ENCODE data around the gene TMEM196.

TMEM196 gene

DNA sequence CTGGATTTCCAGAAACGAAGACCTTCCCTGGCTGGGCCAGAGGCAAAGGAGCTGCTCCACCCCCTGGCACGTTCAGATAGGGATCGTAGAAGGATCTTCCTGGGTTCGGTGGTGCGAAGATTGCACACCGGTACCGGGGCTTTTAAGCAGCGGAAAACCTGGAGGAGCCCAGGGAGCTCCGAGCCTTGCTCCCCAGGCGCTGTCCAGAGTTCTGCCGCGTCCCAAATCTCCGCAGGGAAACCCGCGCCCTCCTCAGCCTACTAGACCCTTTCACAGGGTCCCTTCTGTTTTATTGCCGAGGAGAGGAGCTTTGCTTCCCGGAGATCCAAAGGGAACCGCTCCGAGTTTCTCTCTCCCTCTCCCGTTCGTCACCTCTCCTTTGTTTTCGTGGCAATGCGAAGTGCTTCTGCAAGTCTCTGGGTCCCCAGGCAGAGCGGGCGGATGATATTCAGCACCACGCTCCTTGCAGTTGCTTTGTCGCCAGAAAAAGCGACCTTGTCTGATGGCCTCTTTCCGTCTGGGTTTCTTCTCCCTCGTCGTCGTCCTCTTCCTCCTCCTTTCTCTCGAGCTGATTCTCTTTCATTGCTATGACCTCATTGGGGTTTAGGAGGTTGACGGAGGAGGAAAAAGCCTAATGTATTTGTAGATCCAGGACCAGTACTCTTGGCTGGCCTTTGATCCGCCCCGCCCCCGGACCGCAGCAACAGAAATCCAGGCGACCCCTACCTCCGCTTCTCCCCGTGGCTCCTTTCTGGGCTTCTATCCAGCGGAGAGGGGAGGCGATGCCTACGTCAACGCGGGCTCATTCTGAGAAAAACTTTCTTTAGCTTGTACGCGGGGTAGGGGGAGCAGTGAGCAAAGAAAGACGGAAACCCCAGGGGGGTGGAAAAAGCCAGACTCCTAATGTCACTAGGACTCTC lies at the start of gene TMEM196:
Gene TMEM196 (minus strand): TSS at position 777 of the 920 bp plus-strand sequence. CDS start 921 bp downstream, outside the sequence.
- no peak for DNase-seq

DNA sequence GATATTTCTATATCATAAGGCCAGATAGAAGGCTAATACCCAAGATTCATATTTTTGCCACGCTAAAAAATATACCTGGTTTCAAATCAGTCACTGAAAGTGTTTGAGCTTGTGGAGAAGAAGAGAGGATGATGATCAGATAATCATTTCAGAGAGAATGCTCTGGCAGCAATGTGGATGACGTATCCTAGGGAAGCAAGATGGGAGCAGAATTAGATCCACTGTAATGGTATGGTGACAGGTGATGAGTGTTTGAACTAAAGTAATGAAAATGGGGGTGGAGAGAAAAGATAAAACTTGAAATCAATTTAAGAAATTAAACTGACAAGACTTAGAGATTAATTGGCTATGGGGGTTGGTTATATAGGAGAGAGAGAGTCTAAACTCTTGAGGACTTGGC lies 42.7 kb upstream of the TMEM196 start:
- no peak for DNase-seq

DNA sequence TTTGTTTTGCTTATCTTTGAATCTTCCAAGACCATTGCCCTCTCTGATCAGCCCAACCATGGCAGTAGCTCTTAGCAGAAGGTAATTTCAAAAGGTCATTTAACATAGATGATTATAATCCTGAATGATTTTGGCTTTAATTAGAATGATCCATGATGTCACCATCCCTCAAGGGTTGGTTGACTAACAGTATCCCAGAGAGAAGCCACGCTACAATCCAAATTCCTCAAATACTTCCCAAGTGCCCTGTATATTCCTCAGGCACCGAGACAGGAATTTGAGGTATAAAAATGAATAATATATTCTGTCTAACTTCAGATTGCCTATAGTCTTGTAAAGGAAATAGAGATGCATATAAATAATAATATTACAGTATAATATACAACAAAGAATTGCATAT lies 42.1 kb upstream of the TMEM196 start:
- no peak for DNase-seq

DNA sequence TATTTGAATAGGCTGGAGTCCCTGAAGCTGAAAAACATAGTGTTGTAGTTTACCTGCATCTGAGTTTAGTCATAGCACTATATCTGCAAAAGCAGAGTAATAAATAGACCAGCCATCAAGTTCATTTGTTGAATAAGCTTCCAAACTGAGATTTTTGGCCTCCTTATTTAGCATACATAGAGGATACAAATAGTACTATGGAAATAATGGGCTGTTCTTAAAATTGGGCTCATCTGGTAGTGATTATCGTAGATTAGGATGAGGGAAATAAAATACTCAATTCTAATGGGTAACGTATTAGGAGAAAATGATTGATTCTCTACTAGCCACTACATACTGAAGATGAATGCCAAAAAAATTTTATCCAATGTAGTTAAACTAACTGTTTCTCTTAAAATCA lies 41.4 kb upstream of the TMEM196 start:
- DNase-seq: no peak

DNA sequence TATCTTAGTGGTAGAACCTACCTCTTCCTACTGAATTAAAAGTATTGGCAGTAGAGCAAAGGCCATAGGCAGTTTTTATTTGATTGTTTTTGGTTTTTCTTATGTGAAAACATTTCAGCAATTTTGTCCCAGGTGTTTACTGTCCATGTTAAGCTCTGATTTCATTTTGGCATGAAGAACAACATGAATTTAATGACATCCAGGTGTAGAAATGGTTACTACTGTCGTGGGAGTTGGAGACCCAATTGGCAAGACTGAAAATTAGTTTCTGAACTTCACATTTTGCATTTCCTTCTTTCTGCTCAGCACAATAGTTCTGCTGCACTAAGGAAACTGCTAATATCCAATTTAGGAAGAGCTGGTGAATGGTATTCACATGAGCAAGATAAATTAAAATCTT lies 38.0 kb upstream of the TMEM196 start:
- no peak for DNase-seq

DNA sequence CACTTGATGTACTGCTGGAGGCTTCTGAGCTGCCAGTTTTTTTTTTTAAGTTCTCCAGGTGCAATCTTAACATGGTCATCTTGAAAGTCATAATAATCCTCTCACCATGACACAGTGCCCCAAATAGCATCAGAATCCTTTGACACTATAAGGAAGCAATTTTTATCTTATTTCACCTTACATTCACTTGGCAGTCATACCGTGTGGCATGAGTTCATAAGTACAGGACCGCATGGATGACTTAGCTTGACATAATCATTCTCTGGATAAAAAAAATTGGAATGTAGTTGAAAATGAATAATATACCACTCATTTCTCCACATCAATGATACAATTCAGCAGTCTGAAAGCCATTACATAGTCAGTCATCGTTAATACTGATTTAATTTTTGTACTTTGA lies 25.6 kb upstream of the TMEM196 start:
- DNase-seq: no peak

DNA sequence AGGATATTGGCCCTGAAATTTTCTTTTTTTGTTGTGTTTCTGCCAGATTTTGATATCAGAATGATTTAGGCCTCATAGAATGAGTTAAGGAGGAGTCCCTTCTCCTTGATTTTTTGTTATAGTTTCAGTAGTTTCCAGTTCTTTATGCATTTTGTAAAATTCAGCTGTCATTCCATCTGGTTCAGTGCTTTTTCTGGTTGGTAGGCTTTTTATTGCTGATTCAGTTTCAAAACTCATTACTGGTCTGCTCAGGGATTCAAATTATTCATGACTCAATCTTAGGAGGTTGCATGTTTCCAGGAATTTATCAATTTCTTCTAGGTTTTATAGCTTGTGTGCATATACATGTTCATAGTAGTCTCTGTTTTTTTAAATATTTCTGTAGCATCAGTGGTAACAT lies 10.1 kb upstream of the TMEM196 start:
- DNase-seq: no peak

DNA sequence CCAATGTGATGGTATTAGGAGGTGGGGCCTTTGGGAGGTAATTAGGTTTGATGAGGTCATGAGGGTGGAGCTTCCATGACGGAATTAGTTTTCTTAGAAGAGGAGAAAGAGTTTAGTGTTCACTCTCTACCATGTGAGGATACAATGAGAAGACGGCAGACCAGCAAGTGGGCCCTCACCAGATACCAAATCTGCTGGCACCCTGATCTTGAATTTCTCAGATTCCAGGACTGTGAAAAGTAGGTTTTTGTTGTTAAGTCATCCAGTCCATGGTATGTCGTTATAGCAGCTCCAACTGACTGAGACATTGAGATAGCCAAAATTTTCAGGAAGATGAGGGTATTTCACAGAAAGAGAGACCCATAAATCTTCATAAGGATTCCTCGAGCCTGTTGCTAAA lies 3.6 kb upstream of the TMEM196 start:
- no peak for DNase-seq

DNA sequence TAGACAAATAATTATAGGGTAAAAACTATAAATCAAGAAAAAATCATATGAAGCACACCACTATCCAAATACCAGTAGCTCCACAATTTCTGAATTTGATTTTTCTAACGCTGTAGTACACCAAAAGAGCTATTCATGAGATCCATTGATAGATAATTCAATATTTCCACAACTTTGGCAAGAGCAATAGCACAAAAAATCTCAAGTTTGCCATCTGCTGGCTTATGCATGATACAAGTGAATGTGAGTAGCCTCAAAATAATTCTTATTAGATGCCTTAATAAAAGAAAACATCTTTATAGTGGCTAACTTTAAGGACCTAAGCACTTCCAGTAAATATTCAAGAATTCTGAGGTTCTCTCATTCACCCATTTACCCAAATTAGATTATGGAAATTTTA lies 2.2 kb upstream of the TMEM196 start:
- no peak for DNase-seq

DNA sequence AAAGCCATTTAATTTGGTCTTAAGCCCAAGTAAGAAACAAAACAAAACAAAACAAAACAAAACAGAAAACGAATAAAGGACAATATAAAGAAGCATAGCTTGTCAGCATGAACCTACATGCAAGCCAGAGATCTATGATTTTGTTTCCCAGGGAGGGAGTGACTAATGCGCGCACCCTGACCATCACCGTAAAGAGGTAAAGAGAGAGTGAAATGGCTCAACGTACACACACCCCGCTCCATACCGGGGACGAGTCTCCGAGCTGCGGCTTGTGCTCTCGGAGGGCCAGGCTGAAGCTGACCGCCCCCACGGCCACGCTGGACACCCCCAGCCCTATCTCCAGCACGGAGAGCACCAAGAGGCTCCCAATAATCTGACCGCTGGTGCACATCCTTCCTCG lies 1.1 kb downstream of the TMEM196 start:
- DNase-seq: no peak

DNA sequence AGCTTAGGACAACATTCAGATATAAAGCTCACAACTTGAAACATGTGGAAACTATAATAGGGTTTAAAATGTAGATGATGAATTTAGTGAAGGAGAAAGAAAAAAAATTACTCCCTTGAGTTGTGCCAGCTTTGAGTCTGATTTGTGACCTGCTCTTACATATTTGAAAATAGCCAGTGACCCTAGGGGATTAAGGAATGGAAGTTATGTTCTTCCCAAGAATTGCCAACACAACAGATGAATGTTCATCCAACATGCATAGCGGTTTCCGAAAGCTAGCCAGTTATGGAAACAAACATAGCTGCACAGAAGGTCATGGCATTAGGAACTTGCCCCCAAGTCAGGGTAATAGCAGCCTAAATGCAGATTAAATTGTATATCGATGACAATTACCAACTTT lies 10.8 kb downstream of the TMEM196 start:
- no peak for DNase-seq

DNA sequence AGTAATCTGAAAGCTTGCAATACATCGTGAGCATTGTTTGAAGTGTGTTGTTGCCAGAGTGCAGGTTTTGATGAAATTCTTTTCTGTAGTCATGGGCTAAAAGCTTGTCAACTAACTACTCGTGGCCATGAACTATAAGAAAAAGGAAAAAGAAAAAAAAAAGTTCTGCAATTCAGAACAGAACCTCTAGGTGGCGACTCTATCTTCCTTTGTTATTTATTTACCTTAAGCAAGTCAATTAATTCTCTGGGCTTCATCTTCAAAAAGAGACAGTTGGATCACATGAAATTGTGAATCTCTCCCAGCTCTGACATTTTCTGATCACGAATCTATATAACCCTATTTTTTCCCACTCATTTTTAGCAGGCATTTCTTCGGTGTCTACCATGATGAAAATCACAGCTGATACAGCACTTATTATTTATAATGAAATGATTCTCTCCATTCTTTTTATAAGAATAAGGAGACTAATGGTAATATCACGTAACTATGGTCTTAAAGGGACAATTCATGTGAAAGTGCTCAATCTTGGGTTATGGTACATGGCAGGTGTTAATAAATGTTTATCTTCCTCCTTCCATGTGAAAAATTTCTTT lies 18.8 kb downstream of the TMEM196 start:
- DNase-seq: peak; percentile 50

DNA sequence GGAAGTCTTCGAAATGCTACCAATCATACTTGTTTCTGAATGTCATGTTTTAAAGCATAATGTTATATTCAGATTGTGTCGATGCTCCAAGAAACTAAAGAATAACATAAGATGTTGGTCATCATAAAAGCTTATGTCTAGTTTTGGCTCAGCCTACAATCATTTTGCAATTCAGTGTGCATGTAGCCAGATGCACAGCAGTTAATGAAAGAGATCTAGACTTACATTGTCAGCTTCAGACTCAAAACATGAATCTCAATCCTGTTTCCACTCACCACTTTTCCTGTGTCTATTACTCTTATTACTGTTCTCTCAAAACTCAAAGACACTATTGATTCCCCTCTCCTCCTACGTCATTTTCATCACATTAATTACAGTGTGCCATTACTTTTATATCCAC lies 21.4 kb downstream of the TMEM196 start:
- no peak for DNase-seq

DNA sequence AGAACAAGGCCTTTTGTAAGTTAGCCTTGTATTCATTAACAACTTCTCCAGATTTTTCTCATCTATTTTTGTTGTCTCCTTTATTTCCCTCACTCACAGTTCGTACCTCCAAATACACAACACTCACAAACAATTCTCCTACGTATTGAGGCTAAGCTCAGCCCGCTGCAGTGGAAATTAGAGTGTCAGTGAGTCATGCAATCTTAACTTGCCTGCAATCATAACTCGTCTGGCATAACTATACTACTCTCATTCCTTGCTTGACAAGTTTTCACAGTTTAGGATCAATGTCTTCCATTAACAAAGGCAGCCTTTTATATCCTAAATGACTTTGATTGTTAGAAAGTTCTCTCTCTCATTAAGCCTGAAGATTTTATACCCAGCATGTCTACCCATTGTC lies 23.8 kb downstream of the TMEM196 start:
- no peak for DNase-seq

DNA sequence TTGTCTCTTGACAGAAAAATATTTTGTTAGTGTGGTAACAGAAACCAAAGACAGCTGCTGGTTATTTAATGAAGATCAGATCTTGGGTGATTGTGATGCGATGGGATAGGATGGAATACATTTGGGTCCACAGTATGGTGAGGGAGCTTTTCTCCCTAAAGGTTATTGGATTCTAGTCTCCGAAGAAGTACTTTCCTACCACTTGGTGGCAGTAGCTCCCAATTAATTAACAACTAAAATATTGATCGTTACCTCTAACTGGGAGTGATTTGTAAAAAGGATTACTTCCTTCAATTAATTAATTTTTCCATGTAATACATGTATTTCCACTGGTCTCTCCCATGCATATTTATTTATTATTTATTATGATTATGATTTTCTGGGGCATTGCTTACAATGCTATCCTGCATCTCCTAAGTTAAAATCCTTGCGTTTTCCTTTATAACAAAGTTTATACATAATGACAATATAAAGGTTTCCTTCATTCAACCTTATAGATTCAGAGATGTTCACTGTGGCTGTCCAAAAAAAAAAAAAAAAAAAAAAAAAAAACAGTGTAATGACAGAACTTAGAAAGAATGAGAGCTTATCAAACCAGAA lies 25.6 kb downstream of the TMEM196 start:
- DNase-seq: peak; percentile 31

DNA sequence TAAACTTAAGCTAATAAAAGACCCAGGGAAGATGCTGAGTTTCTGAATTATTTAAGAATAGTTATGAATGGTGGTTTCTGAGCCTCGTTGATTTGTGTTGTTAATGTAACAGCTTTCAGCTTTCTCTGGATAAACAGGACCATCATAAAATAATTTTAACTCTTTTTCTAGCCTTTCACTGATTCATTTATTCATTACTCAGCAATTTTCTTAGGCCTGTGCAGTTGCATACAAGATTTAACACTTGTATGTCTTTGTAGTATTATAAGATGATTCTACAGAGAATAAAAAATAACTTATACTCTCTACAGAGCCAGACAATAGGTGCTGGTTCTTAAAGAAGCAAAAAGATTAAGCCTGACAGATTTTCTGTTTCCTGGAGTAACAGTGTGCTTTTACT lies 29.3 kb downstream of the TMEM196 start:
- DNase-seq: no peak

DNA sequence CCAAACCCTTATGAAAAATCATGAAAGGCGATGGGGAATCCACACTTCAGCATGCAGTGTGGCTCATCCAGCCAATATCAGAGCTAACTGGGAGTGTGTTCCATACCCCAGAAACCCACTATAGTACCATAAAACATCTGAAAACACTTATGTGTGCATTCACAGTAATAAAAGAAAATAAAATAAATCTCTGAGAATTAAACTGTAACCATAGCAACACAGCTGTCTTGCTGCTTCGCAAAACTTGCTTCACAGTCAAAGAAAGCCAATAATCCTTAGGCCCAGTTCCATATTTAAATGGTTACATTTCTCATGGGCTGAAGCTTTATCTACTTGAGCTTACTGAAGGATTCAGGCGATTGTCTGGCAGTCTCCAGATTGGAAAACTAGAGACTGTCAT lies 44.7 kb downstream of the TMEM196 start:
- DNase-seq: no peak

DNA sequence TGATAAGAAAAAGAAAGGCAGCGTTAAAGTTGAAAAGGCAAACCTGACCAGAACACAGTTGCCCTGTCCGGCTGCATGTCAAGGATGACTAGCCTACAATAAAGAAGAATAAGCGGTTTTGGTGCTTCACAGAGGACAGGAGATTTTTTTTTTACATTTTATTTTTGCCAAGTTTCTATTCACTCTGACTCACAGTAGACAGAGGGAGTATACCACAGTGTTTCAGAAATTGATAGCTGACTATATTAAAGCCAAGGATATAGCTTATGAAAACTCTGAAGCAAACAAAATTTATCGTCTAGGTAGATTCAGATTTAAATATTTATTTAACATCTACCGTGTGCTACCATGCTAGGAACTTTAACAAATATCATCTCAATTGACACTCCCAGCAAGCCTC lies 47.6 kb downstream of the TMEM196 start:
- DNase-seq: no peak

DNA sequence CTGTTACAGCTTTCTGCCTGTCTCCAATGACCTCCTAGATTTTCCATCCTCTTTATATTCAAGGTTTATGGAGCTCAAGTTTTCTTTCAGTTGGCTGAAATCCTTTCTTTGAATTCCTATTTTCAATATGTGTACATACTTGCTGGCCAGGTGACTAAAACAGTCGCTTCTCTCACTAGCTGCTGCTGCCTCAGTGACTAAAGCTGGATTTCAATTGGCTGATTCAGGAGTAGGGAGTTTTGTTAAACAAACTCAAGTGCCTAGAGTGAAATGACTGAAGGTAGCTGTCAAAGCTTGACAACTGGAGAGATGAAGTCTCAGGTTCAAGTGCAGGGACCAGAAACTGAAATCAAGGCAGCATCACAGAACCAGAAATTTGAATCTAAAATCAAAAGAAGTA lies 57.9 kb downstream of the TMEM196 start:
- DNase-seq: no peak

DNA sequence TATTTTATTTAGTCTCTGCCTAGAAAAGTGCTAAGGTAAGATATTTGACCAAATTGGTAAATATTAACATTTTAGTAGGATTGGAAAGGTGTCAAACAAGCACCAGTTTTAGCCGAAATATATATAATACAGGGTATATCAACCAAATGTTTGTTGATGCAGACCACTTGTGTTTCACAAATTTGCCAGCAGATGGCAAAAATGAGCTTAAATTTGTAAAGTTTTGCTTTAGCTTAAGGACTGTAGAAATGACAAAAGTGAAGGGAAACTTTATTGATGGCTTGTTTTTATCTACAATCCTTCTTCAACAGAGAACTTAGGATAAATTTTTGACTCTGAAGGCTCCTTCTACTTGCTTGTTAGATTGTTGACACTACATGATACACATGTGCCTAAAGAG lies 59.7 kb downstream of the TMEM196 start:
- peak; percentile 42 for DNase-seq

DNA sequence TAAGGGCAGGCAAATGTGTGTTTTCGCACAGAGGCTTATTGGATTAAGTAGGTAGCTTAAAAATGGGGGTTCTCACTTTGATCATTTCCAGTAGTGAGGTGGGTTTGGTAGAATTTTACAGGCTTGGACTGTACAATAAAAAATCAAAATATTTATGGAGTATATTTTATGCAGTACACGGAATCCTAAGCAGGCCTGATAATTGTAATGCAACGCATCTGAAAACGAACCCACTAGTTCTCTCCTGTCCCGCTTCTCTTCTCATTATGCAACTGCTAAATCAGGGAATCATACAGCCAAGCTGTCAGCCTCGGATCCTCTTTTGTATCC lies 64.2 kb downstream of the TMEM196 start:
- no peak for DNase-seq

DNA sequence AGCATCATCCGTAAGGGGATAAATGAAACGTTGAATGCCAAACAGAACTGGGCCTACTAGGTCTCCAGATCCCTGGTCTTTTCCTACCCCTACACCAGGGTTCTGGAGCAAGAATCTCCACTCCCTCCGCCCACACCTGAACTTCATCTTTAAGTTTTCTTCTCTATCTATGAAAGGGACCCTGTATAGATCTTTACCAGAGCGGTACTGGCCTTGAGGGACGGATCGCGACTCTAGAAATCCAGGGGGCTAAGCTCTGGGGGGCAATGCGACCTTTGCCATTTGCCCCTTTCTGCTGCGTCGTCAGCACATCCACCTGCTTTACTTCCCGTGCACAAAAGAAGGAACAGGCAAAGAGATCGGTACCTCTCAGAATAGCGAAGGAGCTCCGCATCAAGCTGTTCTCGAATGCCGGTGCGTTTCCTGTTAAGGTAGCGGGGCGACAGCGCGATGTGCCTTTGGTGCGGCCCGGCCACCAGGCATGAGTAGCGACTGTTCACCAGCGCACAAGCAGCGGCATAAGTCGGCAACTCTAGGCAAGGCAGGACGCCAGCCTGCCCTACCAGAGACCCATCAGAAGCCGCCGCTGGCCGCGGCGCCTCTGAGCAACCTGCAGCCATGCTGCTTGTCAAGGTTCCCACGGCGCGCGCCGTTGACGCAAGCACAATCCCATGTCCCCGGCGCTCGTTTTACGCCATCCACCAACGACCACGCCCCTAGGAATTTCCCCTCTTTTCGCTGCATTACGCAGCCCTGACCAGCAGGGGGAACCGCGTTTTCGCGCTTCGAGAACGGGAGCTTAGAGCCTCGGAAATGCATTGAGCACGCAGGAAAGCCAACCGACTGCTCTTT lies 64.8 kb downstream of the TMEM196 start, which contains the start of gene POLR1F:
Gene POLR1F (minus strand): TSS at position 641 of the 852 bp plus-strand sequence. CDS start 21 bp downstream, at position 620.
- DNase-seq: peak; percentile 95

DNA sequence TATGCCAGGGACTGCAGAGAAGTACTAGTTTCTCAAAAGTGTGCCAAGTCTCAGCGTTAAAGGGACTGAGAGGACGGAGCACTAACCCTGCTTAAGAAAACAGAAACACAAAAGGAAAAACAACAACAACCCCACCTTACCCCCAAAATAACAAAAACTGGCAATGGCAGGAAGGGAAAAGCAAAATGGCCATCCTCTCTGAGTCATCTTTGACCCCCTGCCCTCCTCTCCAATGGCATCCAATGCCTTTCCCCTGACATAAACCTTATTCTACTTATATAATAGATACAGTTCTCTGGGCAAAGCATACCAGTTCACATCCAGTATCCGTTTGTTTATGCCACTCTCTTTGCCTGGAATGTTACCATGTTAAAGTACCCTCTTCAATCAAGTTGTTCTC lies 66.2 kb downstream of the TMEM196 start:
- no peak for DNase-seq
